ENCODE measurements around the gene LRP5.
"Not testable (repeated sequence)": the region's sequence is repeated elsewhere in the genome, so short reads cannot be mapped to it uniquely, and the experiment has no call there.

LRP5 gene

GRCh38 chr11:68287419-68287818 is 25.0 kb upstream of the LRP5 start:
- no peaks in the 10 kb centered on the region for H3K36me3 ChIP-seq (ENCODE audit: insufficient read depth, low read length)
- H3K27me3 ChIP-seq (ENCODE audit: insufficient read depth, low read length): no peaks in the 10 kb centered on the region
- WGBS: 91% methylated on average over 8 of the region's 8 CpGs
- H3K9ac ChIP-seq (ENCODE audit: low read depth, low read length): no peak overlapping the region
- peaks cover 11% of the 10 kb centered on the region for H3K9me3 ChIP-seq (ENCODE audit: insufficient read depth, low read depth, low read length)
- H3K4me3 ChIP-seq (ENCODE audit: low read length): no peak overlapping the region
- no peak overlapping the region for H3K27ac ChIP-seq (ENCODE audit: low read depth, low read length)
- H3K4me1 ChIP-seq (ENCODE audit: insufficient read depth, low read length): no peaks in the 10 kb centered on the region

GRCh38 chr11:68289456-68289855 is 22.9 kb upstream of the LRP5 start:
- no peak overlapping the region for H3K4me3 ChIP-seq (ENCODE audit: low read length)
- no peak overlapping the region for H3K9ac ChIP-seq (ENCODE audit: low read depth, low read length)
- peaks cover 11% of the 10 kb centered on the region for H3K9me3 ChIP-seq (ENCODE audit: insufficient read depth, low read depth, low read length)
- no peaks in the 10 kb centered on the region for H3K27me3 ChIP-seq (ENCODE audit: insufficient read depth, low read length)
- WGBS: 98% methylated on average over 2 of the region's 2 CpGs
- no peaks in the 10 kb centered on the region for H3K4me1 ChIP-seq (ENCODE audit: insufficient read depth, low read length)
- no peaks in the 10 kb centered on the region for H3K36me3 ChIP-seq (ENCODE audit: insufficient read depth, low read length)
- H3K27ac ChIP-seq (ENCODE audit: low read depth, low read length): no peak overlapping the region

GRCh38 chr11:68293708-68294107 is 18.7 kb upstream of the LRP5 start:
- Histone ChIP-seq H3K4me3 (ENCODE audit: low read length) (no peak overlapping the region), H3K36me3 (ENCODE audit: insufficient read depth, low read length) (no peaks in the 10 kb centered on the region), H3K4me1 (ENCODE audit: insufficient read depth, low read length) (no peaks in the 10 kb centered on the region), H3K9me3 (ENCODE audit: insufficient read depth, low read depth, low read length) (peaks cover 11% of the 10 kb centered on the region), H3K9ac (ENCODE audit: low read depth, low read length) (no peak overlapping the region), H3K27ac (ENCODE audit: low read depth, low read length) (no peak overlapping the region), H3K27me3 (ENCODE audit: insufficient read depth, low read length) (no peaks in the 10 kb centered on the region)
- 95% methylated on average over 1 of the region's 2 CpGs for WGBS

- H3K4me1 ChIP-seq (ENCODE audit: insufficient read depth, low read length): no peaks in the 10 kb centered on the region
- no peak overlapping the region for H3K27ac ChIP-seq (ENCODE audit: low read depth, low read length)
- no CpG with 5 or more reads among the region's 1 CpG for WGBS
- H3K36me3 ChIP-seq (ENCODE audit: insufficient read depth, low read length): no peaks in the 10 kb centered on the region
- H3K9me3 ChIP-seq (ENCODE audit: insufficient read depth, low read depth, low read length): no peaks in the 10 kb centered on the region
- no peak overlapping the region for H3K9ac ChIP-seq (ENCODE audit: low read depth, low read length)
- H3K27me3 ChIP-seq (ENCODE audit: insufficient read depth, low read length): no peaks in the 10 kb centered on the region
- no peak overlapping the region for H3K4me3 ChIP-seq (ENCODE audit: low read length)
These were observed 17.1 kb upstream of the LRP5 start for GRCh38 chr11:68295271-68295670.

GRCh38 chr11:68295940-68296339 is 16.5 kb upstream of the LRP5 start:
- Histone ChIP-seq H3K27ac (ENCODE audit: low read depth, low read length) (no peak overlapping the region), H3K4me1 (ENCODE audit: insufficient read depth, low read length) (no peaks in the 10 kb centered on the region), H3K9me3 (ENCODE audit: insufficient read depth, low read depth, low read length) (no peaks in the 10 kb centered on the region), H3K36me3 (ENCODE audit: insufficient read depth, low read length) (no peaks in the 10 kb centered on the region), H3K9ac (ENCODE audit: low read depth, low read length) (no peak overlapping the region), H3K27me3 (ENCODE audit: insufficient read depth, low read length) (no peaks in the 10 kb centered on the region), H3K4me3 (ENCODE audit: low read length) (no peak overlapping the region)
- 95% methylated on average over 4 of the region's 5 CpGs for WGBS

GRCh38 chr11:68296344-68297051 is 15.9 kb upstream of the LRP5 start:
- H3K9ac ChIP-seq (ENCODE audit: low read depth, low read length): no peak overlapping the region
- no peak overlapping the region for H3K27ac ChIP-seq (ENCODE audit: low read depth, low read length)
- H3K36me3 ChIP-seq (ENCODE audit: insufficient read depth, low read length): no peaks in the 10 kb centered on the region
- H3K4me3 ChIP-seq (ENCODE audit: low read length): no peak overlapping the region
- no peaks in the 10 kb centered on the region for H3K4me1 ChIP-seq (ENCODE audit: insufficient read depth, low read length)
- no peaks in the 10 kb centered on the region for H3K27me3 ChIP-seq (ENCODE audit: insufficient read depth, low read length)
- no peaks in the 10 kb centered on the region for H3K9me3 ChIP-seq (ENCODE audit: insufficient read depth, low read depth, low read length)
- 90% methylated on average over 15 of the region's 15 CpGs for WGBS

- no peak overlapping the region for H3K4me3 ChIP-seq (ENCODE audit: low read length)
- H3K27ac ChIP-seq (ENCODE audit: low read depth, low read length): no peak overlapping the region
- no peaks in the 10 kb centered on the region for H3K36me3 ChIP-seq (ENCODE audit: insufficient read depth, low read length)
- H3K9ac ChIP-seq (ENCODE audit: low read depth, low read length): no peak overlapping the region
- no peaks in the 10 kb centered on the region for H3K9me3 ChIP-seq (ENCODE audit: insufficient read depth, low read depth, low read length)
- no peaks in the 10 kb centered on the region for H3K4me1 ChIP-seq (ENCODE audit: insufficient read depth, low read length)
- no peaks in the 10 kb centered on the region for H3K27me3 ChIP-seq (ENCODE audit: insufficient read depth, low read length)
- 93% methylated on average over 6 of the region's 6 CpGs for WGBS
These were observed 15.4 kb upstream of the LRP5 start for GRCh38 chr11:68297052-68297378.

- Histone ChIP-seq H3K27ac (ENCODE audit: low read depth, low read length) (no peak overlapping the region), H3K36me3 (ENCODE audit: insufficient read depth, low read length) (no peaks in the 10 kb centered on the region), H3K9ac (ENCODE audit: low read depth, low read length) (no peak overlapping the region), H3K4me3 (ENCODE audit: low read length) (no peak overlapping the region), H3K27me3 (ENCODE audit: insufficient read depth, low read length) (no peaks in the 10 kb centered on the region), H3K9me3 (ENCODE audit: insufficient read depth, low read depth, low read length) (no peaks in the 10 kb centered on the region), H3K4me1 (ENCODE audit: insufficient read depth, low read length) (no peaks in the 10 kb centered on the region)
- WGBS: 52% methylated on average over 10 of the region's 10 CpGs
These were observed 14.9 kb upstream of the LRP5 start for GRCh38 chr11:68297494-68297811.

GRCh38 chr11:68297812-68298658 is 14.4 kb upstream of the LRP5 start:
- 44% methylated on average over 40 of the region's 40 CpGs for WGBS
- Histone ChIP-seq H3K9me3 (ENCODE audit: insufficient read depth, low read depth, low read length) (no peaks in the 10 kb centered on the region), H3K27ac (ENCODE audit: low read depth, low read length) (no peak overlapping the region), H3K36me3 (ENCODE audit: insufficient read depth, low read length) (no peaks in the 10 kb centered on the region), H3K4me3 (ENCODE audit: low read length) (no peak overlapping the region), H3K27me3 (ENCODE audit: insufficient read depth, low read length) (no peaks in the 10 kb centered on the region), H3K9ac (ENCODE audit: low read depth, low read length) (no peak overlapping the region), H3K4me1 (ENCODE audit: insufficient read depth, low read length) (no peaks in the 10 kb centered on the region)

GRCh38 chr11:68298659-68299516 is 13.5 kb upstream of the LRP5 start:
- H3K4me3 ChIP-seq (ENCODE audit: low read length): no peak overlapping the region
- WGBS: 85% methylated on average over 15 of the region's 15 CpGs
- no peaks in the 10 kb centered on the region for H3K4me1 ChIP-seq (ENCODE audit: insufficient read depth, low read length)
- peaks cover 4% of the 10 kb centered on the region for H3K9me3 ChIP-seq (ENCODE audit: insufficient read depth, low read depth, low read length)
- H3K36me3 ChIP-seq (ENCODE audit: insufficient read depth, low read length): no peaks in the 10 kb centered on the region
- H3K27ac ChIP-seq (ENCODE audit: low read depth, low read length): no peak overlapping the region
- H3K9ac ChIP-seq (ENCODE audit: low read depth, low read length): no peak overlapping the region
- no peaks in the 10 kb centered on the region for H3K27me3 ChIP-seq (ENCODE audit: insufficient read depth, low read length)

GRCh38 chr11:68299517-68299879 is 12.9 kb upstream of the LRP5 start:
- not testable (repeated sequence) for H3K9ac ChIP-seq (ENCODE audit: low read depth, low read length); H3K4me1 ChIP-seq (ENCODE audit: insufficient read depth, low read length); H3K27me3 ChIP-seq (ENCODE audit: insufficient read depth, low read length); H3K9me3 ChIP-seq (ENCODE audit: insufficient read depth, low read depth, low read length); H3K4me3 ChIP-seq (ENCODE audit: low read length); H3K27ac ChIP-seq (ENCODE audit: low read depth, low read length); H3K36me3 ChIP-seq (ENCODE audit: insufficient read depth, low read length)
- WGBS: 95% methylated on average over 9 of the region's 9 CpGs
